Measurements from ENCODE around the gene C1QTNF9B.
A peak's percentile ranks its signal among the peaks of the same experiment; 100 is the strongest.
"Not testable (repeated sequence)": the region's sequence is repeated elsewhere in the genome, so short reads cannot be mapped to it uniquely, and the experiment has no call there.

C1QTNF9B gene

GRCh38 chr13:23893791-23894190 is 3.5 kb downstream of the C1QTNF9B start:
- not testable (repeated sequence) for DNase-seq (ENCODE audit: low read depth)

GRCh38 chr13:23889615-23890607 is 7.4 kb downstream of the C1QTNF9B start:
- no peak for DNase-seq (ENCODE audit: low read depth)

- peak; percentile 83 for DNase-seq (ENCODE audit: low read depth)
These were observed 8.4 kb downstream of the C1QTNF9B start, which contains the start of gene MIPEP for GRCh38 chr13:23888658-23889614. TSS of gene MIPEP (minus strand) at chr13:23889400. CDS start at chr13:23889320, 80 bp downstream.

GRCh38 chr13:23884361-23884760 is 12.9 kb downstream of the C1QTNF9B start:
- not testable (repeated sequence) for DNase-seq (ENCODE audit: low read depth)

- no peak for DNase-seq (ENCODE audit: low read depth)
These were observed 14.0 kb downstream of the C1QTNF9B start for GRCh38 chr13:23883255-23883654.

- DNase-seq (ENCODE audit: low read depth), result not testable (repeated sequence)
These were observed 15.9 kb downstream of the C1QTNF9B start for GRCh38 chr13:23881402-23881800.

- not testable (repeated sequence) for DNase-seq (ENCODE audit: low read depth)
These were observed 16.6 kb downstream of the C1QTNF9B start for GRCh38 chr13:23880493-23881401.

- DNase-seq (ENCODE audit: low read depth), result no peak
These were observed 20.0 kb downstream of the C1QTNF9B start for GRCh38 chr13:23877286-23877685.

GRCh38 chr13:23876265-23876664 is 21.0 kb downstream of the C1QTNF9B start:
- no peak for DNase-seq (ENCODE audit: low read depth)

- DNase-seq (ENCODE audit: low read depth), result no peak
These were observed 25.6 kb downstream of the C1QTNF9B start for GRCh38 chr13:23871616-23872220.

GRCh38 chr13:23870356-23871140 is 26.8 kb downstream of the C1QTNF9B start:
- no peak for DNase-seq (ENCODE audit: low read depth)

GRCh38 chr13:23868521-23868920 is 28.8 kb downstream of the C1QTNF9B start:
- no peak for DNase-seq (ENCODE audit: low read depth)

- no peak for DNase-seq (ENCODE audit: low read depth)
These were observed 30.2 kb downstream of the C1QTNF9B start for GRCh38 chr13:23867027-23867491.

GRCh38 chr13:23866420-23867026 is 30.8 kb downstream of the C1QTNF9B start:
- DNase-seq (ENCODE audit: low read depth), result no peak

GRCh38 chr13:23865906-23866305 is 31.4 kb downstream of the C1QTNF9B start:
- no peak for DNase-seq (ENCODE audit: low read depth)

- DNase-seq (ENCODE audit: low read depth), result no peak
These were observed 32.3 kb downstream of the C1QTNF9B start for GRCh38 chr13:23865026-23865425.

GRCh38 chr13:23861310-23861709 is 36.0 kb downstream of the C1QTNF9B start:
- DNase-seq (ENCODE audit: low read depth), result no peak

GRCh38 chr13:23859904-23860303 is 37.4 kb downstream of the C1QTNF9B start:
- DNase-seq (ENCODE audit: low read depth), result no peak

GRCh38 chr13:23859455-23859854 is 37.8 kb downstream of the C1QTNF9B start:
- DNase-seq (ENCODE audit: low read depth), result no peak
